Keratinocyte (primary cell): ENCODE measurements around the gene HJV. TPM values are rescaled to one million over a fixed set of nuclear protein-coding genes. Genes with fewer than 3 reads are reported as not detected.

Experiments
- DNase-seq: peaks from one replicate; pipeline ENCODE4 v3.0.0-alpha.2; 2011; ENCODE audit warnings: low read depth, missing footprints, low spot score
- FAIRE-seq: peaks from 2 replicates; lab custom pipeline; 2011; peaks lifted over from hg19 to GRCh38; lab: Jason Lieb, UNC
- H2AFZ ChIP-seq: 2 replicates; pipeline ENCODE4 v1.6.0; 2012; ENCODE audit warnings: low read length, control low read depth, inconsistent platforms; ENCODE audit not compliant: control insufficient read depth
- H3K27ac ChIP-seq: 2 replicates; pipeline ENCODE4 v1.5.1; 2011; ENCODE audit warnings: low read length; ENCODE audit not compliant: control insufficient read depth, insufficient read depth
- H3K27me3 ChIP-seq: 3 replicates; pipeline ENCODE4 v1.6.0; 2011; ENCODE audit warnings: low read length; ENCODE audit not compliant: control insufficient read depth, insufficient read depth; ENCODE audit errors: extremely low read depth
- H3K36me3 ChIP-seq, 2 experiments: 2 replicates in 1 of 2; 3 replicates in 1 of 2; pipeline ENCODE4 v1.5.1; 2011; ENCODE audit warnings: low read length in 2 of 2, mild to moderate bottlenecking in 1 of 2; ENCODE audit not compliant: control insufficient read depth in 2 of 2, insufficient read depth in 2 of 2; ENCODE audit errors: extremely low read depth in 1 of 2
- H3K4me1 ChIP-seq: 3 replicates; pipeline ENCODE4 v1.5.1; 2011; ENCODE audit warnings: low read length; ENCODE audit not compliant: control insufficient read depth, insufficient read depth; ENCODE audit errors: extremely low read depth
- H3K4me2 ChIP-seq: 3 replicates; pipeline ENCODE4 v1.6.0; 2011; ENCODE audit warnings: low read depth, low read length; ENCODE audit not compliant: control insufficient read depth, insufficient read depth; ENCODE audit errors: extremely low read depth
- H3K4me3 ChIP-seq, 3 experiments: fragments of 200-600 bp in 1 of 3; sonication (generic) in 1 of 3; 2 replicates in 2 of 3; 3 replicates in 1 of 3; pipeline ENCODE4 v1.5.1; 2011 to 2016; ENCODE audit warnings: low read length in 3 of 3, mild to moderate bottlenecking in 3 of 3, control low read depth in 2 of 3, inconsistent platforms in 1 of 3, low read depth in 1 of 3, mixed read lengths in 1 of 3, mixed run types in 1 of 3, moderate library complexity in 1 of 3; ENCODE audit not compliant: control insufficient read depth in 2 of 3, insufficient read depth in 2 of 3; ENCODE audit errors: extremely low read depth in 1 of 3
- H3K79me2 ChIP-seq: 2 replicates; pipeline ENCODE4 v1.6.0; 2012; ENCODE audit warnings: low read length; ENCODE audit not compliant: control insufficient read depth, insufficient read depth
- H3K9ac ChIP-seq: 3 replicates; pipeline ENCODE4 v1.6.0; 2011; ENCODE audit warnings: low read length; ENCODE audit not compliant: control insufficient read depth, insufficient read depth; ENCODE audit errors: extremely low read depth
- H3K9me1 ChIP-seq: 3 replicates; pipeline ENCODE4 v1.6.0; 2011; ENCODE audit warnings: low read length; ENCODE audit not compliant: control insufficient read depth, insufficient read depth; ENCODE audit errors: extremely low read depth
- H3K9me3 ChIP-seq: 2 replicates; pipeline ENCODE4 v1.5.1; 2012; ENCODE audit warnings: low read depth, low read length; ENCODE audit not compliant: control insufficient read depth
- H4K20me1 ChIP-seq: 3 replicates; pipeline ENCODE4 v1.6.0; 2011; ENCODE audit warnings: low read length; ENCODE audit not compliant: control insufficient read depth, insufficient read depth; ENCODE audit errors: extremely low read depth
- EZH2 ChIP-seq: IDR thresholded peaks from one replicate; pipeline ENCODE4 v1.6.1; 2012; ENCODE audit warnings: inconsistent platforms, mild to moderate bottlenecking, low read length, moderate library complexity
- dilution Hi-C: fragments of 300-500 bp; cut with MboI; formaldehyde crosslinking; loops from one replicate; pipeline ENCODE4 v1.7.0; 2020; ENCODE audit warnings: low sequenced_read_pairs; ENCODE audit not compliant: extremely low pct_ligation_motif_present
- polyA plus RNA-seq, 5 experiments: library from polyadenylated mRNA; depleted of rRNA in 3 of 5; stranded (reverse) in 3 of 5; stranded (forward) in 1 of 5; unstranded in 1 of 5; fragments of >200 nt; gene quantifications; 1 replicate in 1 of 5; 2 replicates in 3 of 5; 3 replicates in 1 of 5; pipeline versions ENCODE4 v1.2.1 to v1.2.3, GENCODE V29; 2011 to 2012; ENCODE audit warnings: missing spikeins in 2 of 5, low read depth in 1 of 5, low replicate concordance in 1 of 5
- TF ChIP-seq, protein P1 (sequence below), 3 experiments: IDR thresholded peaks in 1 of 3; conservative IDR thresholded peaks in 1 of 3; optimal IDR thresholded peaks in 1 of 3; 2 replicates in 2 of 3; 3 replicates in 1 of 3; pipeline versions ENCODE3 to v1.5.1; 2011; ENCODE audit warnings: low read length in 3 of 3, mild to moderate bottlenecking in 3 of 3, moderate library complexity in 2 of 3, control low read depth in 1 of 3, inconsistent platforms in 1 of 3; ENCODE audit not compliant: insufficient read depth in 2 of 3; ENCODE audit errors: extremely low read depth in 1 of 3

The HJV gene
- polyA plus RNA-seq, 1 donor (not counting 4 experiments of a cell fraction or from before 2014, with no cell fraction given), result not detected

DNA sequence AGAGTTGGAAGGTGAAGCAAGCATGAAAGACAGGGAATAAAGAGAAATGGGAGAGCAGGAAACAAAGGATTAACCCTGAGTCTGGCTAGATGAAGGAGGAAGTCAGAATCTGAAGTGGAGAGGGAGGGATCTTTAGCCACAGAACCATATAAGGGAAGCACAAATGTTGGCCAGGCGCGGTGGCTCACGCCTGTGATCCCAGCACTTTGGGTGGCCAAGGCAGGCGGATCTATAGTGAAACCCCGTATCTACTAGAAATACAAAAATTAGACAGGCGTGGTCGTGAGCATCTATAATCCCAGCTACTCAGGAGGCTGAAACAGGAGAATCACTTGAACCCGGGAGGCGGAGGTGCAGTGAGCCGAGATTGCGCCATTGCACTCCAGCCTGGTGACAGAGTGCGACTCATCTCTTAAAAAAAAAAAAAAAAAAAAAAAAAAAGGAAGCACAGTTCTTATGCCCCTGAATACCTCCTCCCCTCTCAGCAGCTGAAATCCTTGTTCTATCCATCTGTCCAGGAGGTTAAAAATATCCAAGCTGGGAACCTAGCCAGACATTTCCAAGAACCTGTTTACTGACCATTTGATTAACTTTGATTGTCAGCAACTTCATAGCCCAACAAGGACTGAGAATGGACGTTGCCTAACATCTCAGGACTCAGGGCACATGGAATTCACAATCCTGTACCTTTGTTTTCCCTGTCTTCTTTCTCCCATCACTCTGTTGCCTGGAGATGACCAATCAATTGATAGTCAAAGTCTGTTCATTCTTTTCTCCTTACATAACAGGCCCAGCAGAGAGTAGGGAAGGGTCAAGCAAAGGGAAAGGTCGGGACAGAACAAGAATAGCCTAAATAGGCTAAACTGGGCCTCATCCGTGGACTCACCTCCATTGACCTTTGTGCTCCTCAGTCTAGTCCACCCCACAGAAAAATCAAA, 35.8 kb downstream of the HJV start:
- Histone ChIP-seq H3K9ac (peak overlapping the region; percentile 14), H4K20me1 (no peaks in the 10 kb centered on the region), H3K27me3 (no peaks in the 10 kb centered on the region), H3K36me3 (no peaks in the 10 kb centered on the region), H3K9me1 (no peaks in the 10 kb centered on the region), H3K9me3 (no peaks in the 10 kb centered on the region), H3K4me3 (peak overlapping the region in 2 of 3 experiments; percentile 4 to 18), H2AFZ (peak overlapping the region; percentile 83), H3K27ac (peak overlapping the region; percentile 42), H3K4me2 (peak overlapping the region; percentile 69), H3K4me1 (peaks cover 30% of the 10 kb centered on the region), H3K79me2 (no peaks in the 10 kb centered on the region)
- TF ChIP-seq, protein P1, sequence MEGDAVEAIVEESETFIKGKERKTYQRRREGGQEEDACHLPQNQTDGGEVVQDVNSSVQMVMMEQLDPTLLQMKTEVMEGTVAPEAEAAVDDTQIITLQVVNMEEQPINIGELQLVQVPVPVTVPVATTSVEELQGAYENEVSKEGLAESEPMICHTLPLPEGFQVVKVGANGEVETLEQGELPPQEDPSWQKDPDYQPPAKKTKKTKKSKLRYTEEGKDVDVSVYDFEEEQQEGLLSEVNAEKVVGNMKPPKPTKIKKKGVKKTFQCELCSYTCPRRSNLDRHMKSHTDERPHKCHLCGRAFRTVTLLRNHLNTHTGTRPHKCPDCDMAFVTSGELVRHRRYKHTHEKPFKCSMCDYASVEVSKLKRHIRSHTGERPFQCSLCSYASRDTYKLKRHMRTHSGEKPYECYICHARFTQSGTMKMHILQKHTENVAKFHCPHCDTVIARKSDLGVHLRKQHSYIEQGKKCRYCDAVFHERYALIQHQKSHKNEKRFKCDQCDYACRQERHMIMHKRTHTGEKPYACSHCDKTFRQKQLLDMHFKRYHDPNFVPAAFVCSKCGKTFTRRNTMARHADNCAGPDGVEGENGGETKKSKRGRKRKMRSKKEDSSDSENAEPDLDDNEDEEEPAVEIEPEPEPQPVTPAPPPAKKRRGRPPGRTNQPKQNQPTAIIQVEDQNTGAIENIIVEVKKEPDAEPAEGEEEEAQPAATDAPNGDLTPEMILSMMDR (optimal IDR thresholded peaks at IDR 0.05 in 1 of 3, IDR thresholded peaks at IDR 0.05 in 1 of 3, conservative IDR thresholded peaks at IDR 0.05 in 1 of 3; ENCODE audit: extremely low read depth in 1 of 3, insufficient read depth in 2 of 3, low read length in 3 of 3), result no peak
- no peak for TF ChIP-seq EZH2
- FAIRE-seq (no peak), DNase-seq (no peak)
- dilution Hi-C loops, result no loop called here

DNA sequence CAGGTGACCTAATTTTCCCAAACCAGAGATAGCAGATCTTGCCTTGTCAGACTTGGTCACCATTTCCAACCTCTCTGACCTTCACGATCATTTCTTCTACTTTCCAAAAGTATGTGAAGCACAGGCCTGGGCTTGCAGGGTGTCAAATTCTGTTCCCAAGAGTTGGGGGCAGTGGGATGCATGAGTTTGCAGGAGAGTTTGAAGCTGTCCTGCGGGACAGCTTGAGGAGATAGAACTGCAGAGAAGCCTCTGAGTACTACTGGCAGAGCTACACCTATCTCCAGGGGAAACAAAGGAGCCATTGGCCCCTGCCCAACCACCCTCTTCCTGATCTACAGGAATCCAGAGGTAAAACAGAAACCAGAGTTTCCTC, 36.4 kb downstream of the HJV start:
- peak overlapping the region; percentile 42 for H3K27ac ChIP-seq
- peak overlapping the region; percentile 69 for H3K4me2 ChIP-seq
- H2AFZ ChIP-seq, result peak overlapping the region; percentile 83
- peaks cover 34% of the 10 kb centered on the region for H3K4me1 ChIP-seq
- no peaks in the 10 kb centered on the region for H4K20me1 ChIP-seq
- peak overlapping the region in 2 of 3 experiments; percentile 4 to 18 for H3K4me3 ChIP-seq
- dilution Hi-C loops, result no loop called here
- no peaks in the 10 kb centered on the region for H3K9me1 ChIP-seq
- TF ChIP-seq, protein P1 (optimal IDR thresholded peaks at IDR 0.05 in 1 of 3, IDR thresholded peaks at IDR 0.05 in 1 of 3, conservative IDR thresholded peaks at IDR 0.05 in 1 of 3; ENCODE audit: extremely low read depth in 1 of 3, insufficient read depth in 2 of 3, low read length in 3 of 3), result no peak
- TF ChIP-seq EZH2, result no peak
- peak overlapping the region; percentile 14 for H3K9ac ChIP-seq
- DNase-seq (no peak), FAIRE-seq (no peak)
- H3K36me3 ChIP-seq, result no peaks in the 10 kb centered on the region
- no peaks in the 10 kb centered on the region for H3K9me3 ChIP-seq
- no peaks in the 10 kb centered on the region for H3K79me2 ChIP-seq
- H3K27me3 ChIP-seq, result no peaks in the 10 kb centered on the region
